HTERT RPE-1 (cell line): ENCODE measurements around the gene GZMM.
"Not testable (repeated sequence)": the region's sequence is repeated elsewhere in the genome, so short reads cannot be mapped to it uniquely, and the experiment has no call there.

Experiments
- in situ Hi-C: fragments of 300-500 bp; cut with MboI; formaldehyde crosslinking; loops from 4 replicates; pipeline ENCODE4 v1.14.3; 2020; ENCODE audit warnings: low sequenced_read_pairs

Gene GZMM

DNA sequence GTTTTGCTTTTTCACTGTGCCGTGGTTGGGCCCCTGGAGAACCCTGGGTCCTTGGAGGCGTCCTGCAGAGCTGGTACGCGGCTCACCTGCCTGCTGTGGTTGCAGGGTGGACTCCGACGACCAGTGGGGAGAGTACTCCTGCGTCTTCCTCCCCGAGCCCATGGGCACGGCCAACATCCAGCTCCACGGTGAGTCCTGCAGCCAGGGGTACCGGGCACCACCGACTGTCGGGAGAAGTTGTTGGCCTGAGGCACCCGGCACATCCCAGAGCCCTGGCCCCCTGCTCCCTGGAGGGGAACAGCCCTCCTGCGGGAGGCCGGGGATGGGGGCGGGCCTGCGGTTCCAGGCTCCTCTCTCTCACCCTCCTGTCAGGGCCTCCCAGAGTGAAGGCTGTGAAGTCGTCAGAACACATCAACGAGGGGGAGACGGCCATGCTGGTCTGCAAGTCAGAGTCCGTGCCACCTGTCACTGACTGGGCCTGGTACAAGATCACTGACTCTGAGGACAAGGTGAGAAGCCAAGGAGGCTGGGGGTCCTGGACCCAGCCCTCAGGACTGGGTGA is 36.5 kb downstream of the GZMM start:
- in situ Hi-C loops: no loop called here

DNA sequence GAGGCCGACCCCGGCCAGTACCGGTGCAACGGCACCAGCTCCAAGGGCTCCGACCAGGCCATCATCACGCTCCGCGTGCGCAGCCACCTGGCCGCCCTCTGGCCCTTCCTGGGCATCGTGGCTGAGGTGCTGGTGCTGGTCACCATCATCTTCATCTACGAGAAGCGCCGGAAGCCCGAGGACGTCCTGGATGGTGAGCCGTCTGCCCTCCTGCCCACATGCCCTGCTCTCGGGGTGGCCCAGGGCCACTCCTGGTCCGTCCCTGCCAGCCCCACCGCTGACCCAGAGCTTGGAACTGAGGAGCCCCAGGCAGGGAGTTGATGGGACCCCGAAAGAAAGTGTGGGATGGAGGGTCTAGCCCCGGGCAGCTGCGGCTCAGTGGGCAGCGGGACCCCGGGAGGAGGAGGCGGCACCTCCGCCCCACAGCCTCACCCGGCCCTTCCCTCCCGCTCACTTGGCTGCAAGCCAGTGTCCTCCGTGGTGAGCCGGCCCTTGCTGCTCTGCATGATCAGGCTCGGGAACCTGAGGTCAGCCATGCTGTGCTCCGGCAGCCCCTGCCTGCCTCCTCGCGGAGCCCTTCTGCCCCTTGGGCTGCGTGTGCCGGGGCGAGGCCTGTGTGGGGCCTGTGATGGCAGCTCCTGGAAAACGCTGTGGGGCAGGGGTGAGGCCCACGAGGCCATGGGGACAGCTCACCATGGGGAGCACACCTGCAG is 37.7 kb downstream of the GZMM start:
- in situ Hi-C loops: no loop called here

DNA sequence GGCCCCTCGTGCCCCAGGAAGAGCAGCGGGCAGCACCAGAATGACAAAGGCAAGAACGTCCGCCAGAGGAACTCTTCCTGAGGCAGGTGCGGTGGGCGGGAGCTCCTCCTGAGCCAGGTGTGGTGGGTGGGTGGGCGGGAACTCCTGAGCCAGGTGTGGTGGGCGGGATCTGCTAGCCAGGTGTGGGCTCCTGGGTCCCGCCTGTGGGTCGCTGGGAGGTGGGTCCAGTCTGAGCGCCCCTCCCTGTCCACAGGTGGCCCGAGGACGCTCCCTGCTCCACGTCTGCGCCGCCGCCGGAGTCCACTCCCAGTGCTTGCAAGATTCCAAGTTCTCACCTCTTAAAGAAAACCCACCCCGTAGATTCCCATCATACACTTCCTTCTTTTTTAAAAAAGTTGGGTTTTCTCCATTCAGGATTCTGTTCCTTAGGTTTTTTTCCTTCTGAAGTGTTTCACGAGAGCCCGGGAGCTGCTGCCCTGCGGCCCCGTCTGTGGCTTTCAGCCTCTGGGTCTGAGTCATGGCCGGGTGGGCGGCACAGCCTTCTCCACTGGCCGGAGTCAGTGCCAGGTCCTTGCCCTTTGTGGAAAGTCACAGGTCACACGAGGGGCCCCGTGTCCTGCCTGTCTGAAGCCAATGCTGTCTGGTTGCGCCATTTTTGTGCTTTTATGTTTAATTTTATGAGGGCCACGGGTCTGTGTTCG is 38.8 kb downstream of the GZMM start:
- in situ Hi-C loops: no loop called here

DNA sequence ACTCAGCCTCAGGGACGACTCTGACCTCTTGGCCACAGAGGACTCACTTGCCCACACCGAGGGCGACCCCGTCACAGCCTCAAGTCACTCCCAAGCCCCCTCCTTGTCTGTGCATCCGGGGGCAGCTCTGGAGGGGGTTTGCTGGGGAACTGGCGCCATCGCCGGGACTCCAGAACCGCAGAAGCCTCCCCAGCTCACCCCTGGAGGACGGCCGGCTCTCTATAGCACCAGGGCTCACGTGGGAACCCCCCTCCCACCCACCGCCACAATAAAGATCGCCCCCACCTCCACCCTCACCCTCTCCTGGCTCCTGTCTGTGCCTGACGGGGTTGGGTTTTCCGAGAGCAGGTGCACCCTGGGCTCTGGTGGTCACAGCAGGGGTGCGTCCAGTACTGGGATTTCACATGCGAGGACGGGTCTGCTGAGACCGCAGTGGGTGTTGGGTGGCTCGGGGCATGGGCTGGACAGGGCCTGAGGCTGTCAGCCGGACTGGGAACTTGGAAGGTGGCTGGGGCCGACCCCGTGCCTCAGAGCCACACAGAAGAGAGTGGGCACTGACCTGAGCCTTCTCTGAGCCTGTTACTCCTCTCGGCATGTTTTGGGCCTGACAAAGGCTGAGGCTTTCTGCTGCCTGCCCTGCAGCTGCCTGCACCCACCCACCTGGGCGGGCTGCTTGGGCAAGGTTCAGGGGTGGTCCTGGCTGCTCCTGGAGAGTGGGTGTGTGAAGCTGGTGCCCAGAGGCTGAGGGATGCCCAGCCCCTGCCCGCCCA is 39.5 kb downstream of the GZMM start:
- in situ Hi-C loops: no loop called here

DNA sequence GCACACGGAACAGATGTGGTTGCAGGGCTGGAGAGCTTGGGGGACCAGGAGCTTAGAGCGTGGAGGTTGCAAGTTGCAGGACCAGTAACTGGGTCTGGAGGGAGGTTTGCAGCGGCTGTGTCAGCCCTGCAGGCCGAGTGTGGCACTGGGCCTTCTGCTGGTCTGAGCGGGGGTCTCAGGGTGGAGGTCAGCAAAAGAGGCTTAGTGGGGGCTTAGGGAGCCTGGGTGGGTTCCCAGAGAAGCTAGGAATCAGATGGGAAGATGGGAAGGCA is 40.1 kb downstream of the GZMM start:
- in situ Hi-C loops: no loop called here

DNA sequence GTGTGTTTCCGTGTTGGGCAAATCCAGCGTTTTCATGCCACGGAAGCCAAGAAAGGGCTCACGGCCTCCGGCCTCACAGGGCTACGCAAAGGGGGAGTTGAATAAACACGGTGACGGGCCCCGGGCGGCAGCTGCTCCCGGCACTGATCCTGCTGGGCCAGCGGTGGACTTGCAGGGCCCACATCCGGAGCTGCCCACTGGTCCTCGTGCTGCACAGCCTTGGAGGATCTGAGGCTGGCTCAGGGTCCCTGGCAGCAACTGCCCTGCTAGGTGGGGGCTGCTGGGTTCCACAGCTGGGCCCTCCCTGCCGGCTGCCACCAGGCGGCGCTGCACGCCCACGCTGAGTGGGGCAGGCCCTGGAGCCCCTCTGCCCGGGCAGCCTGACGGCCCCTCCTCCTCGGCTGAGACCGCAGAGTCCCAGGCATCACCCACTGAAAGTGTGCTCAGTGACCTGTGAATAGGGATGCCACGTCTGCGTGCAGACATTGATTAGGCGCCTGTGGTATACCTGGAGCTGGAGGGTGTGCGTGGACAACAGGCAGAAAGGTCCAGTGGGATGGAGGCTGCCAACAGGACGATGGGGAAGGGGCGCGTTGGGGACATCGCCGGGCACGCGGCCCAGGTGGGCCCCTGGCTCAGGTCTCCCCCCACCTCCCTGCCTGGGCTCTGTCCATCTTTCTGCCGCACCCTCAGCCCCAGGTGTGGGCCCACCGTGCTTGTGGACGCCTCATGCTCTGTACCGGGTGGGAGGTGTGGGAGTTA is 40.6 kb downstream of the GZMM start:
- in situ Hi-C loops: no loop called here

DNA sequence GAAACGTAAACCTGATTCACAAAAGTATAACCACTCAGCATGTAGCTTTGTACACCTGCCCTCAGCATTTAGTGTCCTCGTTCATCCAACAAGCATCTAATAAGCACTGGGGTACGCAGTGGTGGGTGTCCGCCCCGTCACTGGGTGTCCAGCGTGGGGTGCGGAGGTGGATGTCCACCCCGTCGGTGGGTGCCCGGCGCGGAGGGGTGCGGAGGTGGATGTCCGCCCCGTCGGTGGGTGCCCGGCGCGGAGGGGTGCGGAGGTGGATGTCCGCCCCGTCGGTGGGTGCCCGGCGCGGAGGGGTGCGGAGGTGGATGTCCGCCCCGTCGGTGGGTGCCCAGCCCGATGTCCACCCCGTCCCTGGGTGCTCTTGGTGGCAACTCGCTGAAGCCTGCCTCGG is 41.3 kb downstream of the GZMM start:
- in situ Hi-C loops: not testable (repeated sequence)

DNA sequence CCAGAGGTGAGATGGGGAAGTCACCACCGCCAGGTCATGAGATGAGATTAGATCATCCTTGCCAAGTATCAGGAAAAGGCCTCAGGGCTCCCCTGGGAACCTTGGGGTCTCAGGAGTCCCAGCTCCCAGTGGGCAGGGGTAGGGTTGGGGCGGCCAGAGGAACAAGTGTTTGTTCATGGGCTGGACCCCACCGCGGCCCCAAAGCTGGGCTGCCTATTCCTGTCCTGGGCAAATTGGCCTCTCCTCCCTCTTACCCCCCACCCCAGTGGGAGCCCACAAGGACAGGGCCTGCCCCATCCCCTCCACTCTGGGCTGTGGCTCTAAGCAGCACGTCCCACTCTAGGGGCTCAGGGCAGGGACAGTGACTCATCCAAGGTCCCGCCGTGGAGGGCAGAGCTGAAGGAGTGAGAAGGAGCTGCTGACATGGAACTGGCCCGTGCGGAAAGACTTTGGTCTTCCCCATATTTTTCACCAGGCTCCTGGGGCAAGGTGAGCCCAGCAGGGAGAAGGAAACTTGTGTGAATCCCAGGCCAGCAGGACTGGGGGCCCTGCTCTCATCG is 41.8 kb downstream of the GZMM start:
- in situ Hi-C loops: no loop called here

DNA sequence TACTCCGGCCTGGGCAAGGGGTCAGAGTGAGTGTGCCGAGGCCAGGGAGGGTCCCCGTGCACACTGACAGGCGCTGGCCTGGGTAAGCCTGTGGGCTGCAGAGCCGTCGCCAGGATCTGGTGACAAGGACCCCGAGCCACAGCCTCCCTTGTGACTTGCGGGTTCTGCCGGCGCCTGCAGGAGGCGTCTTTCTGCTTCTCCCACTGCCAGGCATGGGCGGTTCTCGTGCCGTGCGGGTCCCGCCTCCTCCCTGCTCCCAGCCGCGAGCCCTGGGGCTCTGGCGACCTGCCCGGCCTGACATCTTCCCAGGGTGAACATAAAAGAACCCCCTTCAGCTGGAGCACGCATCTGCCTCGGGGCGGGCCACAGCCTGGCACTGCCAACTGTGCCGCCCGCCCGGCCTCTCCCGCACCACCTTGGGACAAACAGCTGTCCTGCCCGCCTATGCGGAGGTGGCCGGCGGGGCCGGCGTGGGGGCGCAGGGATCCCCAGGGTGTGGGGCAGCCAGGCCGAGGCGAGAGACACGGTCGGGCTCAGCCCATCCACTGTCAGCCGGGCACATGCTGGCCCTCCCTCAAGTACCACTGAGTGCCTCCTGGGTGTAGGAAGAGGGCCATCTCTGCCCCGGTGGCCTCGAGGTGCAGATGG is 44.4 kb downstream of the GZMM start:
- in situ Hi-C loops: no loop called here

DNA sequence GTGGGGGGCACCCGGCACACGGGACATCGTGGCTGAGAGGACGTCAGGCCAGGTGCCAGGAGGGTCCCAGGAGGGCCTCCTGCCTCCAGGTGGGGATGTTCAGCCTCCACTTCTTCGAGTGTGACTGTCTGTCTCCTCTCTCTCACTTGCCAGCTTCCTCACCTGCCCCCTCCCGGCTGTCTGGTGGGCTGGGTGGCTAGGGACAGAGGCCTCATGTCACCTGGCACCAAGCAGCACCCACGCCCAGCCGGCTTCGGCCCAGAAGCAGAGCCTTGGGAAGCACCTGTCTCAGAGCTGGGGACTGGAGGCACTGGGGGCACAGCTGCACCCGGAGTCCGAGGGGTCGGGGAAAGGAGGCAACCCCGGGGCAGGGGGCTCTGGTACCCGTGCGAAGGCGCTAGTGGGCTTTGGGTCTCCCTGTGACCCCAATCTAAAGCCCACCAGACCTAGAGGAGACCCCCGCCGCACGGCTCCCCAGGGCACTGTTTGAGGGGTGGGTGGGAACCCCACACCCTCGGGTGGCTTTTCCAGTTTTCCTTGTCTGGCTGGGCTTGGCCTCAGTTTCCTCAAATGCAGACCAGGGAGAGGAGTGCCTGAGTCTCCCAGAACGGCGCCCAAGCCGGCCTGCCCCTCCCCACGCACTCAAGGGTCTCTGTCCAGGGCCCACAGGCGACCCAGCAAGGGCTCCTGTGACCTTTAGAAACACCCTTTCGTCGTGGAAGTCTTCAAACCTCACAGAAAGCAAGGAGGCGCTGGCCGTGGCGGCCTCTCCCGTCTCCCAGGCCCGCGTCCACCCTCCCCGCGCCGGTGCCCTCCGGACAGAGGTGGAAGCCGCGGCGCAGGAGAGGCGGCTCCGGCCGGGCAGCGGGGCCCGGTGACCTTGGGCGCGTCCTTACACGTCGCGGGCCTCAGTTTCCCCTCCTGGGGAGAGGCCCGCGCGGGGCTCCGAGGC is 45.2 kb downstream of the GZMM start:
- in situ Hi-C loops: no loop called here

DNA sequence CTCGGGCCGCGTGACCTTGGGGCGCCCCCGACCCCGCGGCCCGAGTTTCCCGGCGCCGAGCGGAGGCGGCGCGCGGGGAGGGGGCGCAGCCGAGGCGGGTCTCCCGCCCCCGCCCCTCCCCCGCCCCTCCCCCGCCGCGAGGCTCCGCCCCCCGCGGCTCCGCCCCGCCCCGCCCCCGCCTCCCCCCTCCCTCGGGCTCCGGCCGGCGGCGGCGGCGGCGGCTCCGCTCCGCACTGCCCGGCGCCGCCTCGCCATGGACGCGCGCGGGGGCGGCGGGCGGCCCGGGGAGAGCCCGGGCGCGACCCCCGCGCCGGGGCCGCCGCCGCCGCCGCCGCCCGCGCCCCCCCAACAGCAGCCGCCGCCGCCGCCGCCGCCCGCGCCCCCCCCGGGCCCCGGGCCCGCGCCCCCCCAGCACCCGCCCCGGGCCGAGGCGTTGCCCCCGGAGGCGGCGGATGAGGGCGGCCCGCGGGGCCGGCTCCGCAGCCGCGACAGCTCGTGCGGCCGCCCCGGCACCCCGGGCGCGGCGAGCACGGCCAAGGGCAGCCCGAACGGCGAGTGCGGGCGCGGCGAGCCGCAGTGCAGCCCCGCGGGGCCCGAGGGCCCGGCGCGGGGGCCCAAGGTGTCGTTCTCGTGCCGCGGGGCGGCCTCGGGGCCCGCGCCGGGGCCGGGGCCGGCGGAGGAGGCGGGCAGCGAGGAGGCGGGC is 46.0 kb downstream of the GZMM start, which contains the start of gene HCN2:
Gene HCN2, plus strand, starts transcription at position 189 of the 703 bp plus-strand sequence. Its CDS starts 65 bp downstream, at position 254.
- in situ Hi-C loops: no loop called here

DNA sequence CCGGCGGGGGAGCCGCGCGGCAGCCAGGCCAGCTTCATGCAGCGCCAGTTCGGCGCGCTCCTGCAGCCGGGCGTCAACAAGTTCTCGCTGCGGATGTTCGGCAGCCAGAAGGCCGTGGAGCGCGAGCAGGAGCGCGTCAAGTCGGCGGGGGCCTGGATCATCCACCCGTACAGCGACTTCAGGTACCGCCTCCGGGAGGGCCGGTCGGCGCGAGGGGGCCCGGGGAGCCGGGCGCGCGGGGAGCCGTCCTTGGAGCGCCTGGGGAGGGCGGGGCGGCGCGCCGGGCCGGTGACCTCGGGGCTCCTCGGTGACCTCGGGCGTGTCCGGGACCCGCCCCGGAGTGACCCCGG is 46.5 kb downstream of the GZMM start:
- in situ Hi-C loops: no loop called here

DNA sequence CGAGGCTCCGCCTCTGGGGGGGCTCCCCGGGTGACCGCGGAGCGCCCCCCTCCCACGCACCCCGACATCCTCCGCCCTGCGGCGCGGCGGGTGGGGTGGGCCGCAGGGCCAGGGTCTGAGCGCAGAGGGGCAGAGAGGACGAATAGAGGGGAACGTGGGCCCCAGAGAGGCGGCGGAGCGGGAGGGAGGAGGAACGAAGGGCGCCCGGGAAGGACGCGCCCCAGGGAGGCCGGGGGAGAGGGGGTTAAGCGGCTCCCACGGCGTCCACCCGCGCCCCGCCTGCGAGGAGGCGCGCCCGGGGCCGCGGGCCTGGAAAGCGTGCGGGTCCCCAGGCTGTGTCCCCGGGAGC is 46.9 kb downstream of the GZMM start:
- in situ Hi-C loops: no loop called here

DNA sequence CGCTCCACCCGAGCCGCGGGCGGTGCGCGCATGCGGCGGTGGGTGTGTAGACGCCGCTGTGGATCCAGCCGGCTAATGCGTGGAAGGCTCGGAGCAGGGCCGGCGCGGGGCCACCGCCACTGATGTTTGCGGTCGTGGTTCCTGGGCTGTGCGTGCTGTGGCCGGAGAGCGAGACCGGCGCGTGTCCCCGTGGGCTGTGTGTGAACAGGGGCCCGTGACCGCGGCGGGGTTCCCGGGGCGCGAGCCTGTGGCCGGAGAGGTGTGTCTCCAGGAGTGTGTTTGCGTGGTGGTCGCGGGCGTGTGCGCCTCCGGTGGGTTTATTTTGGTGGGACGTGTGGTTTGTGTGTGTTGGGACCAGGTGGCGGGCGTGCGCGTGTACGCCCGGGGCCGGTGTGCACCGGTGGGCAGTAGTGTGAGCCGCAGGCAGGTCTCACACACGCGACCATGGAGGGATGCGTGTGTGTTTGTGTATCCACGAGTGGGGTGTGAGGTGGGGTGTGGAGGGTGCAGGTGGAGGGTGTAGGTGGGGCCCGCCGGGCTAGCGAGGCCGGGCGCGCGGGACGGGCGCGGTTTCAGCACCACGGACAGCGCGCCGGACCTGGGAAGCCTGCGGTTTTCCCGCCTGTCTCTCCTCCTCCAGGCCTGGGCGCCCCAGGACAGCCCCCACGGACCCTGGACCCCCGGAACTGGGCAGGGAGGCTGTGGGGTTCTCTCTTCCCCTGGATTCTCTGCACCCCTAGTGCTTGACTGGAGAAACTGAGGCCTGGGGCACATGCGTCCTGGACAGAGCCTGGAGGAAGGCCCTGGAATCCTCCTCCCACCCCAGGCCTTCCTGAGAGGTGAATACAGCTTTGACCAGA is 47.5 kb downstream of the GZMM start:
- in situ Hi-C loops: no loop called here

DNA sequence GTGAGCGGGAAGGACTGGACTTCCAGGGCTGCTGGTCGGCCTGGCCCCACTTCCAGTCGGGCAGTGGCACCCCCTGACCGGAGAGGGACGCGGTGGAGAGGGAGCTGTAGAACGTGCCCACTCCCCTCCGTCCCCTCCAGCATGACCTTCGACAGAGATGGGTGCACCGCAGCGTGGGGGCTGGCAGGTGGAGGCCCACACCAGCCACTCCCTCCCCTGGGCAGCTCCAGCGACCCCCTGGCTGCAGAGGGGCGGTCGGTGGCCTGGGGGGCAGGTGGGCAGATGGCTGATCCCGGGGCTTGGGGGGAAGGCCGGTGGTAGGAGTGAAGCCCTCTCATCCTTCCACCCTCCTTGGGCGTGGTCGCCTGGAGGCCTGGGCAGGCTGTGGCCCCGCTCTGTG is 48.2 kb downstream of the GZMM start:
- in situ Hi-C loops: no loop called here

DNA sequence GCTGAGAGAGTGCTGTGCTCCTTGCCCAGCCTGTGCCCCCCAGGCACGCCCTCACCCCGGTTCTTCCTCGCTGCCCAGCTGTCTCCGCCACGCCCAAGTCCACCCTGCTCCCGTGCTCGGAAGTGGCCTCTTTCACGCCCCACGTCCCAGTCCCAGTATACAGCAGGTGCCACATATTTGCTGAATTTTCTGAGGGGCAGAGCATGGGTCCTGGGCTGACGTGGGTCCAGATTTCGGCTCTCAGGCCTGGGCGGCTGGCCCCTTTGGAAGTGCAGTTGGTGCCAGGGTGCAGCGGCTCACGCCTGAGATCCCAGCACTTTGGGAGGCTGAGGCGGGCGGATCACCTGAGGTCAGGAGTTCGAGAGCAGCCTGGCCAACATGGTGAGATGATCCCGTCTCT is 49.2 kb downstream of the GZMM start:
- in situ Hi-C loops: no loop called here

DNA sequence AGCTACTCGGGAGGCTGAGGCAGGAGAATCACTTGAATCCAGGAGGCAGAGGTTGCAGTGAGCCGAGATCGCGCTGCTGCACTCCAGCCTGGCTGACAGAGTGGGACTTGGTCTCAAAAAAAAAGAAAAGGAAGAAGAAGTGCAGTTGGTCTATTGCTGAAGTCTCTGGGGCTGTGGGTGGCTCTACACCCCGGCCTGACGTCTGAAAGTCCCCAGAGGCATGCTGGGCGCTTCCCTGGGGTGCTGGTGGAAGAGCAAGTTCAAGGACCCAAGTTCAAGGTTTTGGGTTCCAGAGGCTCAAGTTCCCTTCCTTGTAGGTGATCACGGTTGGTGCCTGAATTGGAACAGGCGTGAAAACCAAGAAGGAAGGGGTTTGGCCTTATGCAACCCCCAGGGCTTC is 49.7 kb downstream of the GZMM start:
- in situ Hi-C loops: no loop called here
